H7 (cell line): ENCODE results near the gene NPM3. TPM values are rescaled to one million over a fixed set of nuclear protein-coding genes. Genes with fewer than 3 reads are reported as not detected.

Experiments used
- DNase-seq: peaks from one replicate; pipeline ENCODE4 v3.0.0; 2012
- H3K27me3 ChIP-seq: 2 replicates; pipeline ENCODE4 v1.6.0; 2011; ENCODE audit warnings: mild to moderate bottlenecking, low read length; ENCODE audit not compliant: control insufficient read depth, insufficient read depth
- H3K36me3 ChIP-seq: replicated peaks from 2 replicates; pipeline ENCODE4 v1.5.1; 2011; ENCODE audit warnings: low read length; ENCODE audit not compliant: control insufficient read depth, insufficient read depth
- H3K4me3 ChIP-seq: 2 replicates; pipeline ENCODE4 v1.5.1; 2011; ENCODE audit warnings: low read depth, mild to moderate bottlenecking, control low read depth, low read length, moderate library complexity; ENCODE audit not compliant: insufficient read depth
- total RNA-seq: library from RNA; depleted of rRNA; stranded (reverse); fragments of >200 nt; shearing (Covaris generic); gene quantifications from 2 replicates; pipeline ENCODE4 v1.2.3, GENCODE V29; 2014

The NPM3 gene
- total RNA-seq, 1 experiment from 2014 or later: 360 TPM

- H3K4me3 ChIP-seq: peak overlapping the region; percentile 8; the same call in 1 of the 2 replicates
- DNase-seq: peak; percentile 75
- H3K36me3 ChIP-seq: no peaks in the 10 kb centered on the region
- H3K27me3 ChIP-seq: peaks cover 49% of the 10 kb centered on the region
Measured at GRCh38 chr10:101773923-101774588, 9.2 kb downstream of the NPM3 start.

- no peak overlapping the region for H3K4me3 ChIP-seq
Measured at GRCh38 chr10:101772895-101773761, 10.1 kb downstream of the NPM3 start.

GRCh38 chr10:101772017-101772894 is 11.0 kb downstream of the NPM3 start:
- no peaks in the 10 kb centered on the region for H3K36me3 ChIP-seq
- peaks cover 43% of the 10 kb centered on the region for H3K27me3 ChIP-seq
- peak; percentile 55 for DNase-seq
- H3K4me3 ChIP-seq: no peak overlapping the region

More at GRCh38 chr10:101772895-101773761, 10.1 kb downstream of the NPM3 start:
- H3K36me3 ChIP-seq: no peaks in the 10 kb centered on the region
- peak; percentile 81 for DNase-seq
- peaks cover 49% of the 10 kb centered on the region for H3K27me3 ChIP-seq

- Histone ChIP-seq H3K4me3 (no peak overlapping the region), H3K27me3 (peaks cover 35% of the 10 kb centered on the region)
- DNase-seq: peak; percentile 39
Measured at GRCh38 chr10:101771380-101771779, 11.9 kb downstream of the NPM3 start.

GRCh38 chr10:101770331-101771215 is 12.7 kb downstream of the NPM3 start:
- H3K27me3 ChIP-seq: peaks cover 32% of the 10 kb centered on the region
- peak; percentile 67 for DNase-seq
- no peaks in the 10 kb centered on the region for H3K36me3 ChIP-seq
- H3K4me3 ChIP-seq: no peak overlapping the region

More at GRCh38 chr10:101771380-101771779, 11.9 kb downstream of the NPM3 start:
- no peaks in the 10 kb centered on the region for H3K36me3 ChIP-seq

GRCh38 chr10:101769541-101770180 is 13.6 kb downstream of the NPM3 start:
- DNase-seq: peak; percentile 83
- Histone ChIP-seq H3K27me3 (peaks cover 23% of the 10 kb centered on the region), H3K36me3 (no peaks in the 10 kb centered on the region), H3K4me3 (no peak overlapping the region)

GRCh38 chr10:101768791-101769170 is 14.5 kb downstream of the NPM3 start:
- peak; percentile 37 for DNase-seq
- Histone ChIP-seq H3K36me3 (no peaks in the 10 kb centered on the region), H3K27me3 (peaks cover 14% of the 10 kb centered on the region)

GRCh38 chr10:101767966-101768790 is 15.1 kb downstream of the NPM3 start:
- DNase-seq: peak; percentile 41
- Histone ChIP-seq H3K36me3 (no peaks in the 10 kb centered on the region), H3K27me3 (peaks cover 8% of the 10 kb centered on the region), H3K4me3 (no peak overlapping the region)

More at GRCh38 chr10:101768791-101769170, 14.5 kb downstream of the NPM3 start:
- H3K4me3 ChIP-seq: no peak overlapping the region

- H3K36me3 ChIP-seq: no peaks in the 10 kb centered on the region
- peaks cover 2% of the 10 kb centered on the region; the same call in 1 of the 2 replicates for H3K27me3 ChIP-seq
- H3K4me3 ChIP-seq: no peak overlapping the region
- DNase-seq: peak; percentile 18
Measured at GRCh38 chr10:101767600-101767945, 15.7 kb downstream of the NPM3 start.

GRCh38 chr10:101766753-101767599 is 16.3 kb downstream of the NPM3 start:
- H3K36me3 ChIP-seq: no peaks in the 10 kb centered on the region
- no peaks in the 10 kb centered on the region for H3K27me3 ChIP-seq
- peak; percentile 46 for DNase-seq
- H3K4me3 ChIP-seq: no peak overlapping the region

- Histone ChIP-seq H3K4me3 (no peak overlapping the region), H3K36me3 (no peaks in the 10 kb centered on the region), H3K27me3 (no peaks in the 10 kb centered on the region)
- peak; percentile 8 for DNase-seq
Measured at GRCh38 chr10:101766306-101766705, 16.9 kb downstream of the NPM3 start.
